ELR (cell line): Measurements from ENCODE around the gene PLCB4.

Experiments
- DNase-seq: peaks from one replicate; pipeline ENCODE4 v3.0.0-alpha.2; 2015; ENCODE audit warnings: low read depth

Gene PLCB4

GRCh38 chr20:9323622-9324021, 254.7 kb downstream of the PLCB4 start:
- peak; percentile 26 for DNase-seq

DNA sequence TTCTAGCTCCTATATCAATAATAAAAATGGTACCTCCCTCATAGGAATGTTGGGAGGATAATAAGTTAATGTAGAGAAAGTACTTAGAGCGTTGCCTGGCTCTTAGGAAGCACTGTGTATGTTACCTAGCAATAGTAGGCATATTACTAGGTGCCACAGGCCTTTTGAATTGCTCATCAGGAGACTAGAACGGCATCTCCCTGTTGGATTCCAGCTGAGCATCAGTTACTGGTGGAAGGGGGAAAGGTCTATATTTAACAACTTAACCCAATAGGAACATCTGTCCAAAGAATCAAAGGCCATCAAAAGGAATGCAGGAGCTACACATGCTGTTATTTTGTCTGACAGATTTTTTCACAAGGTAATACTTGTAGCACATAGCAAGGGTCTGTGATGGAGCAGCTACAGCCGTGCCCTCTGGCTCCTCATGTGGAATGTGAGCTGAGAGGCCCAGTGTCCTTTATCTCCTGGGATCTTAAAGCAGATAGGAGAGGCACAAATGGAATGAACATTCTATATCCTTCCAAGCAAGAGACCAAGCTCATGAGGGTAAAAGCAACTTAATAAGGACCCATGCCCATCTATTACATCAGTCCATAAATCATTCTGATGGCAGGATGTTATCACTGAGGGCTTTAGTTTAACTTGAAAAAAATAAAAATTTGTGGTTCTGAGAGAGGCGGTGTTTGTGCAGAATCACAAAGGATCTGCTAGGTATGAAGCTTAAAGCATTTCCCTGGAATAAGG, 260.6 kb downstream of the PLCB4 start:
- no peak for DNase-seq

GRCh38 chr20:9330151-9330550, 261.3 kb downstream of the PLCB4 start:
- no peak for DNase-seq

- DNase-seq: no peak
Observed at GRCh38 chr20:9331707-9332435, 263.0 kb downstream of the PLCB4 start.

DNA sequence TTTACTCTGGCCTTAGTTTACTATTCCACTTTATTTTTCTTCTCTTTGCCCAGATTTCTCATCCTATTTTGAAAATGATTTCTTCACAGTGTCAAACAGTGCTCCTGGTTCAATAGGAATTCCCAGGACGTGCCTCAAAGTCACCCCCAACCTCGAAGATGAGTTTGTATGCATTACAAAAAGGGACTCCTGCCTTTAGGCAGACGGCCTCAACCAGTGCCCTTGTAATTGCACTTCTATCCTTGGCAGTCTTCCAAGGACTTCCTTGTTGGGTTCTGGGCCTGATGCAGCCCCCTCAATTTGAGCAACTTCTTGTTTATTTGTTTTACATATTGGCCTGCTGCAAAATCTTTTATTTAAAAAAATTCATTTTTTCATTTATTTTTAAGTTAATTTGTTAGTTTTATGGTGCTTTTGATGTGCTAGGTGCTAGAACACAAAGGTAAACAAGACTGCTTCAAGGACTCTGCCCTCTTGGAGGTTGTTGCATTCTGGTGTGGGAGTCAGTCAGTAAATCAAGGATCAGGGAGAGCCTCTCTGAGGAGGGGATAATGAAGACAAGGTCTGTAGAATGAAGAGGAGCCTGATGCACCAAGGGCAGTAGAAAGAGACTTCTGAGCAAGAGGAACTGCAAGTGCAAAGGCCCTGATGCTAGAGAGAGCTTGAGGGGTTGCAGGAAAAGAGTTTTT, 264.0 kb downstream of the PLCB4 start:
- no peak for DNase-seq

GRCh38 chr20:9334866-9335265, 266.0 kb downstream of the PLCB4 start:
- DNase-seq: no peak

GRCh38 chr20:9338101-9338500, 269.2 kb downstream of the PLCB4 start:
- DNase-seq: no peak

DNA sequence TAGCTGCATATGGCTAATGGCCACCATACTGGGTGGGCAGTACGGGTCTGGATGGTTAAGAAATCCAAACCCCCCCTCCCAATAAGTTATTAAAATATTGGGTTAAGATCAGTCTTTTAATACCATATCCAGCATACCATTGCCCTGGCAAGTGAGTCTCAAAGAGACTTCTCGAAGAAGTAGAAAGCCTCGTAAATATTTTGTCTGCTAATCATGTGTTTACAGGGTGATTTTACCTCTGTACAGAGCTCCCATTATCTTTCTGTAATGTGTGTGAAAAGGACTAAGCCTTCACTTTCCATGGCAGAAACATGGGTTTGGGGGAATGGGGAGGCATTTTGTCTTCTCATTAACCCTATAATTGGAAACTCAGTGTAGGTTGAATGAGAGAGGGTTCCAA, 270.8 kb downstream of the PLCB4 start:
- no peak for DNase-seq

DNA sequence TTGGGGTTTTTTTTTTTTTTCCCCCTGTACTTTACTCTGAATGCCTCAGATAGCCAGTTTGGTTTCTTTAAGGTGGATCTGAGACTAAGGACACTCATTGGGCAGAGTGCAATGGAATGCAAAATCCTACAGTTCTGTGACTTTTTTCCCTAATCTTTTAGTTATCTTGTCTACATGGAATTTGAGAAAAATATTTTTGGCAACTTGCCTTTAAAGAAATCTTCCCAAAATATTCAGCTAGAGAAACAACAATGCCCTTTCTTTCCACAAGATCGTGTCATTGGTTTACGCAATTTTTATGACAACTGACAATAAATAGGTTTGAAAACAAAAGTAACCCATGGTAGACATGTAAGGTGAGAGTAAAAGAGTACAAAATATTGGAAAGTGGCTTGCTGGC, 273.8 kb downstream of the PLCB4 start:
- DNase-seq: no peak

DNA sequence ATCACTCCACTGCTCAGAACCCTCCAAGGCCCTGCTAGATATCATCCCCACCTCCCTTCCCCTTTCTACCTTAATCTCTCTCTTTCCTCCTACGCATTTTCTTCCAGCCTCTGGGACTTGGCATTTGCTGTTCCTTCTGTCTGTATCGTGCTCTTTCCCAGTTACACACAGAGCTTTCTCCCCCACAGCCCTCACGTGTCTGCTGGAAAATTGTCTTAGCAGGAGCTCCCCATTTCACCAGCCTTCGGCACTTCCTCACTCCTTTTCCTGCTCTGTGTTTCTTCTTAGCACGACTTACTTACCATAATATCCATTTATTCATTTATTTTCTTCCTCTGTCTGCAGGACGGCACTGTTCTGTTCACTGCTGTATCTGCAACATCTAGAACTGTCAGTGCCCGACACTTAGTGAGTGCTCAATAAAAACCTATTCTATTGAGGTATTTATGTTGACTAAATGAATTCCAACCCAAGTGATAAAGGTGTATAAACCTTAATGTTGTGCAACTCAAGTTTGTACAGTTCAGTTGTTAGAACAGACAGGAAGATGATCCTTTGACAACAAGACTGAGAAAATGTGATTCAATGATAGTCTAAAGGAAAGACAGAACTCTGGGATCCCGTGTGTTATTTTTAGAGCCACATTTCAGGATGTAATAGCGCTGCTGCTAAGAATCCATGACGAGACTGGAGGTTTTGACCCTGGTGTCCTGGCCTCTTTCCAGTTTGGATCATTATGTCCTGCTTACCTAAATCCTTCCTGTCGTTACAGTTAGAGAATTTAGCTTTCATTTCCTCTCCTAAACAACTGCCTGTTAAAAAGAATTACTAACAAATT, 275.4 kb downstream of the PLCB4 start:
- DNase-seq: peak; percentile 51

- no peak for DNase-seq
Observed at GRCh38 chr20:9348316-9348715, 279.4 kb downstream of the PLCB4 start.

- DNase-seq: no peak
Observed at GRCh38 chr20:9348747-9349146, 279.9 kb downstream of the PLCB4 start.

DNA sequence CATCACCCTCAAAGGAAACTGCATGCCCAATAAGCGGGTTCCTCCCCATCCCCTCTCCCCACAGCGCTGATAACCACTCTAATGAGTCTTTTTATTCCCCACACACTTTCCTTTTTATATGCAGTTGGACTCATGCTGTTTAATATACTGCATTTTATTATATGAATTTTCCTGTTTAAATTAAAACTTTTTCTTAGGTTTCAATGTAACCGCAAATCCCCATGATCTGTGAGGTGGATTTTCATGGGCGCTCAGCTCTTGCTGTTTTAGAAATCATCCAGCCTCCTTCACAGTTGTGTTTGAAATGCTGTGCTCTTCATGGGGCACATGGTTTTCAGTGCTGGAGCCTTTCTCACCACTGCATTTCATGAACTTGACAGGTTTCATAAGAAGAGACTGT, 280.4 kb downstream of the PLCB4 start:
- DNase-seq: no peak

DNA sequence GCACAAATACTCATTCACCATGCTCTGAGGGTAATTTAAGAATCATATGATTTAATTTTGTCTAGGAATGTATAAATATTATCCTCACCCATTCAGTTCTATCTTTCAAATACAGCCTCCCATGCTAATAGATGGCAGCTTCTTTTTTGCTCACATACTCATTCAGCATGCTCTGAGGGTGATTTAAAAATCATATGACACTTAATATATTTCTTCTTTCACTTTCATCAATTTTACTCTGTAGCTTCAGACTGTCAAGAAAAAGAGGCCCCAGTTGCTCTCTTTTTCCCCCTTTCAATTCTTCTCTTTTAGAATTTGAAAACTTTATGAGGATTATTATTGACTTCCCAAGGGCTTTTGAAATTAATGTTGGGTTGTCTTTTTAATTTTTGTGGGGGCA, 283.9 kb downstream of the PLCB4 start:
- no peak for DNase-seq

DNA sequence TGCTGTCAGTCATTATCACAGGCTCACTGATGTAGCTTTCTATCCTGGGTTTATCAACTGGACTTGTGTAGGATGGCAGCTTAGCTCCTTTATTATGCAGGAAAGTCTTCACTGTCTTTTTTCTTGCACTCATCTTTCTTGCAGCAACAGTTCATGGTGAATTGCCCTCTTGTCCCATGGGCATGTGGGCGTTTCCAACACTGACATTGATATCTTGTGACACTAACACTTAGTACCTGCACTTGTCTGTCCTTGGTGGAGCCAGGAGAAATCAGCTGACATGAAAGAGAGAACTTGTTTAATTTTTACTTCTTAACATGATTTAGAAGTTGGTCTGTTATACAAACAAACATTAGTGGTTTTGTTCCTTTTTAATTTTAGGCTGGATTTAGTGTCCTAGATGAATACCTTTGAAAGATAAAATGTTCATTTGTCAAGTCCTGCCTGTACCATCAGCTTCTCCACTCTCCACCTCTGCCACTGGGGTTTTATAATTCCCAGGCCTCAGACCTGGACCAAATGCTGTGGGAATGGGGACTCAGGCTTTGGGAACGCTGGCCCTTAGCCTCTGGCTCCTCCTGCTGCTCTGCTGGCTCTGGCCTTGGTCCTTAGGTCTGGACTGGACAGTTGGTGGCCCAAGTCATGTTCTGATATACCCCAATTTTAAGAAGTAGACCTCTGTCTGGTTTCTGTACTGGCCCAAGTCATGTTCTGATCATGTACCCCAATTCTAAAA, 284.5 kb downstream of the PLCB4 start:
- DNase-seq: no peak

DNA sequence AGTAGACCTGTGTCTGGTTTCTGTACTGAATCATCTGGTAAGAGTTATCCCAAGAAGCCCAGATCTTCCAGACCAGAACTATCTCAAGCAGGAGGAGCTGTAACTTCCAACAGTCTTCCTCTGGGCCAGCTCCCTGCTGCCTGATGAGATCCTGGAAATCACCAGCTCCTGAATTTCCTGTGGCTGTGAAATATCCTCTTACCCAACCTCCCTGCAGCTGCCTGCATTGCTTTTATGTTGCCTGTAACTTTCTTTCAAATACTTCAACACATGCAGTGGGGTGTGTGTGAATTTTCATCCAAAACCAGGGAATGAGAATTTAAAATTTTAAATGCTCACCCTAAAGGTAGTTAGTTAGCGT, 285.0 kb downstream of the PLCB4 start:
- no peak for DNase-seq

GRCh38 chr20:9354579-9354978, 285.7 kb downstream of the PLCB4 start:
- no peak for DNase-seq

GRCh38 chr20:9358001-9358400, 289.1 kb downstream of the PLCB4 start:
- no peak for DNase-seq

DNA sequence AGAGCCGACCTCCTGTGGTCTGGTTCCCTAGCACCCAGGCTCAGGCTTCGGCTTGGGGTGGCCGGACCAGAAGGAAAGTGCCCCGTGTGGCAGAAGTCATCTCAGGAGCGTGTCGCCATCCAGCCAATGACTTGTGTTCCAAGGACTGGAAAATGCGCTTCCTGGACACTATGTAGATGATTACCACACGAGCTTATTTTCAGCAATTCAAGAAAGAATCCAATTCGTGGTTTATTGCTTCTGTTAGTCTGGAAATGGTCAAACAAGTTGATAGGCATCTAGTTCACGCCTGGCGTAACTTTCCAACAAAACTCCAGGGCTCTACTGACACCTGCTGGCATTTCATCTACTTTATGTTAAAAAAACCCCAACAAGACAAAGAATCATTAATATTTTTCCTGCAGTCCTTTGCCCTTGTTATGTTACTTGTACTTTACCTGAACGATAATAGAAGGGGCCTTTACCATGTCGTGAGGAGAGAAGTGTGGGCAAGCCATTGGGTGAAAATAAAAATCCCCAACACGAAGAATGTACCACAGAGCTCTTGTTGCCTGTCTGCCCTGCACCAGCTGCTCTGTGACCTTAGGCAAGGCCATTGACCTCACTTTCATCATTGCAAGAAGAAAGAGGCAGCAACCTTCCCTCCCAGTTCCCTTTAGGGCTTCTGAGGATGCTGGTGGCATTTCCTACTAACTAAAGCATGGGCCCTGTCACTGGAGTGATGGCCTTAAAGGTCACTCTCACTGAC, 290.8 kb downstream of the PLCB4 start:
- DNase-seq: peak; percentile 62

- DNase-seq: no peak
Observed at GRCh38 chr20:9360431-9360830, 291.5 kb downstream of the PLCB4 start.

GRCh38 chr20:9363673-9364072, 294.8 kb downstream of the PLCB4 start:
- peak; percentile 9 for DNase-seq
